ENCODE measurements around the gene RBP4. TPM values are rescaled to one million over a fixed set of nuclear protein-coding genes. Genes with fewer than 3 reads are reported as not detected.
"Not testable (repeated sequence)": the region's sequence is repeated elsewhere in the genome, so short reads cannot be mapped to it uniquely, and the experiment has no call there.

The RBP4 gene
- total RNA-seq, 2 experiments from 2014 or later = not detected

- CTCF ChIA-PET = no interaction called here
- peaks cover 6% of the 10 kb centered on the region for H3K27me3 Mint-ChIP-seq
- H3K9me3 Mint-ChIP-seq = no peaks in the 10 kb centered on the region
- no peak for DNase-seq
- POLR2A ChIA-PET = no interaction called here
- H3K36me3 Mint-ChIP-seq (ENCODE audit: low read depth) = no peaks in the 10 kb centered on the region
- H3K4me3 Mint-ChIP-seq = no peak overlapping the region
- H3K27ac Mint-ChIP-seq = no peak overlapping the region
- no peaks in the 10 kb centered on the region for H3K4me1 Mint-ChIP-seq
Measured at GRCh38 chr10:93548376-93549071, 52.5 kb downstream of the RBP4 start.

DNA sequence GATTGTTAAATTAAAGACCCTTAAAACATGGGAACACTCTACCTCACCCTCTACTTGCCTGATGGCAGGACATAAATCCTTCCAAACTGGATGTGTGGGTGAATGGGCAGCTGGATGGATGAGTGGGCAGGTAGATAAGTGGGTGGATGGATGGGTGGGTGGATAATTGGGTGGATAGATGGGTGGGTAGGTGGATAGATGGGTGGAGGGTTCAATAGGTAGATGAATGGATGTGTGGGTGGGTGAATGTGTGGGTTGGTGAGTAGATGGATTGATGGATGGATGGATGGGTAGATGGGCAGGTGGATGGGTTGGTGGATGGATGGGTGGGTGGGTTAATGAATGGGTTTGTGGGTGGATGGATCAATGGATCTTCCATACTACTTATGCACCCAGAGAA lies 53.5 kb downstream of the RBP4 start:
- peaks cover 8% of the 10 kb centered on the region for H3K27me3 Mint-ChIP-seq
- H3K4me1 Mint-ChIP-seq = no peaks in the 10 kb centered on the region
- no peak overlapping the region for H3K4me3 Mint-ChIP-seq
- ChIA-PET POLR2A (no interaction called here), CTCF (no interaction called here)
- DNase-seq = no peak
- H3K9me3 Mint-ChIP-seq = no peaks in the 10 kb centered on the region
- H3K27ac Mint-ChIP-seq = no peak overlapping the region
- H3K36me3 Mint-ChIP-seq (ENCODE audit: low read depth) = no peaks in the 10 kb centered on the region

- H3K36me3 Mint-ChIP-seq (ENCODE audit: low read depth); H3K27ac Mint-ChIP-seq; H3K9me3 Mint-ChIP-seq; H3K4me1 Mint-ChIP-seq; CTCF ChIA-PET; H3K4me3 Mint-ChIP-seq; DNase-seq; H3K27me3 Mint-ChIP-seq; POLR2A ChIA-PET: not testable (repeated sequence)
Measured at GRCh38 chr10:93546995-93547394, 54.0 kb downstream of the RBP4 start.

GRCh38 chr10:93542358-93542791 lies 58.7 kb downstream of the RBP4 start:
- ChIA-PET POLR2A (no interaction called here), CTCF (interaction anchor here (0.6 to 1.5 kb wide), 2 partner anchors 23 to 137 kb away, joined by 3 to 4 read pairs; no protein-coding TSS in a partner anchor)
- Mint-ChIP-seq H3K27ac (no peak overlapping the region), H3K36me3 (ENCODE audit: low read depth) (no peaks in the 10 kb centered on the region), H3K4me1 (no peaks in the 10 kb centered on the region), H3K9me3 (no peaks in the 10 kb centered on the region), H3K4me3 (no peak overlapping the region), H3K27me3 (peaks cover 33% of the 10 kb centered on the region)
- DNase-seq = no peak

Other genes starting within 250 kb of the RBP4 start
- gene MYOF, start 118.9 kb downstream of the RBP4 start, total RNA-seq = 1 to 10 TPM; 1.4 to 2.7 TPM
- 10 to 100 TPM; 77.5 to 92.3 TPM for gene CEP55, start 104.6 kb downstream of the RBP4 start, total RNA-seq
- gene FFAR4, start 34.6 kb downstream of the RBP4 start, total RNA-seq = not detected
- not detected for gene PDE6C, start 11.3 kb upstream of the RBP4 start, total RNA-seq
- 10 to 100 TPM; 13.7 TPM for gene FRA10AC1, start 101.4 kb upstream of the RBP4 start, total RNA-seq
- not detected for gene LGI1, start 156.7 kb upstream of the RBP4 start, total RNA-seq